ENCODE measurements around the gene HOXA2.

Gene HOXA2

DNA sequence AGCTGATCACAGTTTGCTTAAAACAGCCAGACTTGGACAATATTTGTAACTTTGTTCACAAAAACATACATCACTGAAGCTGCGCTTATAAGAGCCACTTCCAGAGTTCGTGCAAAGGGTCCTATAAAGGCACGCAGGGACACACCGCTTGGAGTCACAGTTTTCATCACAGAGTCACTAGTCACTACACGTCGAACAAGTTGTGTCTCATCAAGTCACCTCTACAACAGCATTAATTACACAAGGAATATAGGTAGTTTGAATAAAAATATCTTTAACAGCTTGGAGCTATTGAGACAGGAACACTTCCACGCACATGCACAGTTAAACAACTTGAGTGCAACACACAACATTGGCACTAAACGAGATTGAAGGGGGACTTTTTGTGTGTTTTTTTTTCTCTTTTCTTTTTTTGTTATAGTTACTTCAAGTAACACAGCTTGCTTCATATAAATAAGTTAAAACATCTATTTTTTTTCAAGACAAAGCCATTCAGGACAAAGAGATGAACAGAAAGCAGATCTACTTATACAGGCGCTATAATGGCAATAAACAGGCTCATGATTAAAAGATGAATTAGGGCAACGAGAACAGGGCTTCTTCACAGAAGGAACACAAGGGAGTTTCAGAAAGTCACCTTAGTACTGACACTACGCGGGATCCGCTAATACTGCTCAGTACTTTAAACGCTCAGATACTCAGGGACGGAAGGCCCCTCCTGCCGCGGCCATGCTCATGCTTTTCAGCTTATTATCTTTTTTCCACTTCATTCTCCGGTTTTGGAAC lies 38.8 kb upstream of the HOXA2 start:
- DNase-seq, result no peak

DNA sequence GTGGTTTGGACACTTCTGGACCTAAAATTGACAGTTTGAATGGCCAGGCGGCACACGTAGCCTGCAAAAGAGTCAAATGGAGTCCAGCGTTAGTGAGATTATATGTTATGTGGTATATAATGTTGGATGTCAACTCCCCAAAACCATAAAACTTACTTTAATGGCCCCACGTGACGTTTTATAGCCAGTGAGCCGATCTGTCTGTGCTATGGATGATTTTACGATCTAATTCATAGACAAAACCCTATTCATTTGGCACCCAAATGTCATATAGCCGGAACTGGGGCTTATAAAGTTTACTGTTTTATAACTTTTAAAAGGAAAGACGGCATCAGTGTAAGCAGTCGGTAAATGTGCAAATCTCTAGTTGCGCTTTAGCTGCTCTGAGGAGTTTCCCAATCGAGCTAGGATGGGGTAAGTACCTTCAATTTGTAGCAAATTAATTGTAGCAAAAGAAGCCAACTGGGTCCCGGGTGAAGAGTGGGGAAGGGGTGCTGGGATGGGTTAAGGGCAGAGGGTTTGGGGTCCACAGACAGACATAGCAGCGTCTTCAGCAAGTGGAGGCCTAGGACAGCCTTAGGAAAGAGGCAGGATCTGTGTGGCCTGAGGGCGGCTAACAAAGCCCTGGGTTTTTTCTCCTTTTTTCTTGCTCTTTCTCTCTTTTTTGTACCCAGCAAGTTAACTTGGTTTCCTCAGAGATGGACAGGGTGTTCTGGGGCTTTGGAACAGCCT lies 37.8 kb upstream of the HOXA2 start:
- DNase-seq, result peak; percentile 39

- peak; percentile 74 for DNase-seq
These were observed 37.0 kb upstream of the HOXA2 start for GRCh38 chr7:27139334-27140125.

- no peak for DNase-seq
These were observed 36.5 kb upstream of the HOXA2 start for GRCh38 chr7:27138985-27139333.

DNA sequence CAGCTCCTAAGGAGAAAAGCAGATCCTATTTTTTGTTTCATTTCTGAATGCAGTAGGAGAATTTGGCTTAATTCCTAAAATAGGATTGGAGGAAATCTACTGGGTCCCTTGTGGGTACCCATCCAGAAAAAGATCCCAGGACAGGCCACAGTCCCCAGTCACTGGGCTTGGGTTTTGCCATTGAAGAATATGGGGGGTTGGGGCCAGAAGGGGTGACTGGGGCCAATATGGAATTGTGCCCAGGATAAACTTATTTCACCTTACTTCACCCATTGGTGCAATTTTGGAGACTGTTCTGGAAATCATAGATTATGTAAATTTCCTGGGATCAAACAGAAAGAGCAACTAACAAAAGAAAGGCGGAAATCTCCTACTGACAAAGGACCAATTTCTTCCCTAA lies 36.0 kb upstream of the HOXA2 start:
- no peak for DNase-seq

- DNase-seq, result no peak
These were observed 35.3 kb upstream of the HOXA2 start for GRCh38 chr7:27137640-27138315.

GRCh38 chr7:27134392-27134791 lies 31.9 kb upstream of the HOXA2 start:
- no peak for DNase-seq

- DNase-seq, result no peak
These were observed 31.1 kb upstream of the HOXA2 start for GRCh38 chr7:27133409-27134231.

DNA sequence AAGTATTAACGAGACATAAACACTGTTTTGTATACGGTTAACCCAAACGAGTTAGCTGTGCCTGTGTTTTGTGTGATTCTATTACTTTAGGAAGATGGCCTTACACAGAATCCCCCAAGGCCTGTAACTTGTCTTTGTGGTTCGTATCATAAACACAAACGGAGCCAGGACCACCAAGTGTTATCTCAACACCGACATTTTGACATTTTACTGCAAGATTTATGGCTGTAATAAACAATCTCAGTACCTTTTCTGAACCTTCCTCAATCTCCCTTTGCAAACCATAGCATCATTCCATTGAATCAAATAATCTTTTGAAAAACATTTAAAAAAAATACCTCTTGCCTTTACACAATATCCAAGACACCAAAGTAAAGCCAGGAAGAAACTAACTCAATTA lies 30.5 kb upstream of the HOXA2 start:
- no peak for DNase-seq

DNA sequence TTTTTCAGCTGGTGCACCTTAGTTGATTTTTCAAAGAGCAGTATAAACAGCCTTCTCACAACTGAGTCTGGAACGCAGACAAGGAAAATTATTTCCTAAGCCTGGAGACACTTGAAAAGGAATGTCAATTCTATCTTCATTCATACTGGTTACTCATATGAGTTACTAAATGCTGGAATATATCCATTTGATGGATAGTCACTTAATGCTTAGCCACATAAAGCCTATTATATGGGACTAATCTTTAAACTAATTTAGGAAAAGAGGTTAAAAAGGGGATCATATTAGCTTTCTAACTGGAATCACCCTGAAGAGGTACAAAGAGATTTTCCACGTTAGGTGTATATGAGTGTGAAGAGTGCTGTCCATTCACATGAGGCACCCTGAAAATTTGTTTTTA lies 29.7 kb upstream of the HOXA2 start:
- no peak for DNase-seq

DNA sequence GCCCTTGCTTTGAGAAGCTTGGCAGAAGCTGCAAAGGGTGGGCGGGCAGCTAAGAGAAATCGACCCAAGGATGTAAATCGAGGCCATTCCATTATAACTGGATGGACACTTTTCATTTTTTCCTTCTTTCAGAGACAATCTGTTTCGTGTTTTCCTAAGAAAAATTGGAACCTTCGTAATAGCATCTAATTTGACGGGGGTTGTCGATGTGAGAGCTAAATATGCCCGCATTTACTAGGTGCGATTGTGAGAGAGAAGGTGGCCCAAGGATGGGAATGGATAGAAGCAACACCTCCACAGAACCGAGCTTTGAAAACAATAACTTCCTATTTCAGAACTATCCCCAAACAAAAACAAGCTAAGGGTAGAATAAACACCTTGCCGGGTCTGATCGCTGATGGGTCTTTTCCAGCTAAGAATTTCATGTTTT lies 28.9 kb upstream of the HOXA2 start:
- no peak for DNase-seq

GRCh38 chr7:27130540-27131389 lies 28.3 kb upstream of the HOXA2 start, which contains the start of gene HOXA4:
Gene HOXA4 (minus strand): TSS chr7:27130757. CDS start chr7:27130733, 24 bp downstream.
- DNase-seq, result peak; percentile 82

GRCh38 chr7:27129729-27130539 lies 27.5 kb upstream of the HOXA2 start:
- peak; percentile 67 for DNase-seq

DNA sequence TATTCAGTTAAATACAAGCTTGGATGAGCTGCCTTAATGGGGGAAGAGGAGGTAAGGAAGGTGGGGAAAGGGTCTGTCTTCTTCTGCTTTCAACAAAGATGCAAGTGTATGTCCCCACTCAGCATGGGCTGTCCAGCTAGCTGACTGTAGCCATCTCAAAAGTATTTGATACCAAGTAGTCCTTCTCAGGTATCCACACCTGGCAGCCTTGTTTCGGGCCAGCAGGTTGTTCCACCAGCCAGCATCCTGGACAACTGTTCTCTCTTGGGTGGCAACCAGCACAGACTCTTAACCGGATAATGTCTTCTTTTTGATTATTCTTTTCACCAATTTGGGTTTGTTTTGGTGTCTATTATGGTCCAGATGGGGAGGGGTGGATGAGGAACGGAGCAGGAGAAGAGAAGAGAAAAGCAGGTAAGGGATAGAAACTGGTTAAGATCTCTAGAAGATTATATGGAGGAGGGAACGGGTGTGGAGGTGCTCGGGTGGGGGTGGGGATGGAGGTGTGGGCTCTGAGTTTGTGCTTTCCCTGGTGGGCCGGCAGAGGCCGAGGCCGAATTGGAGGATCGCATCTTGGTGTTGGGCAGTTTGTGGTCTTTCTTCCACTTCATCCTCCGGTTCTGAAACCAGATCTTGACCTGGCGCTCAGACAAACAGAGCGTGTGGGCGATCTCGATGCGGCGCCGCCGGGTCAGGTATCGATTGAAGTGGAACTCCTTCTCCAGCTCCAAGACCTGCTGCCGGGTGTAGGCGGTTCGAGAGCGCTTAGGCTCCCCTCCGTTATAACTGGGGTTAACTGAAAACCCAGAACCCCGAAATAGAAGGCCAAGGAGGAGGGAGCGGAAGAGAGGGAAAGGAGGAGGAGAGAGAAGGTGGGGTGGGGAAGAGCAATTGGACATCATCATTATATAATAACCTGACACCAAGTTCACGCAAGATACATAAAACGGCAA lies 26.6 kb upstream of the HOXA2 start:
- DNase-seq, result peak; percentile 47

DNA sequence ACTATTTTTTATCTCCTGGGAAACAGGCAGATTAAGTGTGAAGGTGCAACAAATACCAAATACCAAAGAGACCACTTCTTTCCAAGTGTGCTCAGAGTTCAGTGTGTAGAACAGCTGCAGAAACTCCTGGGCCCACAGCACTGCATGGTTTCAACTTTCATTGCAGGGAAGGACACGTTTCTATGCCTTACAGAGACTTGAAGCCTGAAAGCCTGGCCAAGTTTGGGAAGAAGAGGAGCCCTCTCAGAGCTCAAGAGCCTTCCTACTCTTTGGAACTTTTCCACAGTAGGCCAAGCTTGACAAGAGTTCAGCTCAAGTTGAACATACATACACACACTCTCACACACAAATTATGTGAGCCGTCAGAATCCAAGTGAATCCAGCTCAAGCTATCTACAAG lies 25.6 kb upstream of the HOXA2 start:
- peak; percentile 43 for DNase-seq

DNA sequence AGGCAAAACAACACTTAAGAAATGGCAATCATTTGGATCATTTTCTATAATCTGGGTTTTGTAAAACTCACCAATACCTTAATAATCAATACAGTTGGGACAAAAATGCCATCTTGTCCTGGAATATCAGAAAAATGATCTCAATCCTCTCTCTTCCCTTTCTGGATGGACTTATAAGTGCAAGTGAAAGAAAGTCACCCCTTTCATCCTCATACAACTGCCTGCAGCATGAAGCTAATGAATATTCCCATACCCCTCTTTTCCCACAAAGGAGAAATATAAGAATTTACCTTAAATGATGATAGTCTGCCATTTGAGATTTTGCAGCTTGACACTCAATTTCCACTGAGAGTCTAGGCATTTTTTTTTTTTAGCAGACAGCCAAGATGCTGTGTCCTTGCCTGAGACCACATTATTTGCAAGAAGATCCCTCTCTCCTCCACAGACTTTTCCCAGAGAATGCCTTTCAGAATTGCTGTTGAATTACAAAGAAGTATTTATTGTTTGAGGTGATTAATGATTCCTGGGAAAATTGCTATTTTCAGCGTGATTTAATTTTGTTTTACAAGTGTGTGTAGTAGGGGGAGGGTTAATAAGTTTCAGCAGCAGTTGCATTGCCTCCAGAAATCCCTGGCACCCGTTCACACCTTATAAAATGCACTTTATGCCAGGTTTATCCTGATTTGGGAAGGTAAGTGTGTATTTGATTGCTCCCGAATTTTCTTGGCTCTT lies 24.3 kb upstream of the HOXA2 start:
- DNase-seq, result no peak

GRCh38 chr7:27125986-27126394 lies 23.5 kb upstream of the HOXA2 start:
- DNase-seq, result no peak
